ENCODE data around the gene UBE3B.

GRCh38 chr12:109535231-109535862 lies 57.9 kb downstream of the UBE3B start:
- no peak for TF ChIP-seq EZH2 (IDR thresholded peaks at IDR 0.05; ENCODE audit: borderline replicate concordance, insufficient read depth, low read depth, low read length, poor library complexity, severe bottlenecking)
- TF ChIP-seq CTCF (IDR thresholded peaks at IDR 0.05): no peak

Measured in B cell (primary cell).